Neural cell (in vitro differentiated cells): ENCODE data around the gene SETBP1. TPM values are rescaled to one million over a fixed set of nuclear protein-coding genes. Genes with fewer than 3 reads are reported as not detected.

Experiments used
- H2AFZ ChIP-seq: fragments of 200-600, 300-800 bp; sonication (generic), shearing (Covaris generic); 2 replicates; pipeline ENCODE4 v1.6.0; 2014; ENCODE audit warnings: low read depth, mild to moderate bottlenecking, antibody characterized with exemption, low read length, moderate library complexity
- H3F3A ChIP-seq: fragments of 200-600 bp; shearing (Covaris generic); 2 replicates; pipeline ENCODE4 v1.6.1; 2016; ENCODE audit warnings: mild to moderate bottlenecking, moderate library complexity, mixed read lengths, antibody characterized with exemption, low read length; ENCODE audit not compliant: insufficient read depth, poor library complexity, severe bottlenecking
- H3K27ac ChIP-seq: fragments of 200-600, 300-800 bp; sonication (generic), shearing (Covaris generic); 2 replicates; pipeline ENCODE4 v1.5.1; 2014; ENCODE audit warnings: mild to moderate bottlenecking, low read length, moderate library complexity
- H3K27me3 ChIP-seq: fragments of 300-800, 200-600 bp; sonication (generic), shearing (Covaris generic); 2 replicates; pipeline ENCODE4 v1.6.0; 2014; ENCODE audit warnings: mild to moderate bottlenecking, low read depth, low read length, moderate library complexity; ENCODE audit not compliant: insufficient read depth
- H3K36me3 ChIP-seq: fragments of 300-800, 200-600 bp; sonication (generic), shearing (Covaris generic); 2 replicates; pipeline ENCODE4 v1.5.1; 2014; ENCODE audit warnings: mild to moderate bottlenecking, antibody characterized with exemption, low read length, moderate library complexity; ENCODE audit not compliant: insufficient read depth
- H3K4me2 ChIP-seq: fragments of 300-800, 200-600 bp; sonication (generic), shearing (Covaris generic); 2 replicates; pipeline ENCODE4 v1.6.0; 2014; ENCODE audit warnings: mild to moderate bottlenecking, low read length
- H3K4me3 ChIP-seq: fragments of 300-800, 200-600 bp; sonication (generic), shearing (Covaris generic); 2 replicates; pipeline ENCODE4 v1.5.1; 2014; ENCODE audit warnings: mild to moderate bottlenecking, low read length, moderate library complexity
- H3K79me2 ChIP-seq: fragments of 200-600 bp; shearing (Covaris generic); replicated peaks from 2 replicates; pipeline ENCODE4 v1.6.0; 2014; ENCODE audit warnings: mild to moderate bottlenecking, low read length, moderate library complexity; ENCODE audit not compliant: insufficient read depth
- H3K9ac ChIP-seq: fragments of 300-800, 200-600 bp; sonication (generic), shearing (Covaris generic); 2 replicates; pipeline ENCODE4 v1.6.1; 2016; ENCODE audit warnings: mild to moderate bottlenecking, low read length, mixed read lengths
- H3K9me2 ChIP-seq: fragments of 200-600 bp; shearing (Covaris generic); 2 replicates; pipeline ENCODE4 v1.6.1; 2016; ENCODE audit warnings: mild to moderate bottlenecking, low read length, mixed read lengths; ENCODE audit not compliant: insufficient read depth
- H3K9me3 ChIP-seq: fragments of 200-600, 300-800 bp; sonication (generic), shearing (Covaris generic); 2 replicates; pipeline ENCODE4 v1.6.1; 2016; ENCODE audit warnings: mild to moderate bottlenecking, mixed run types, low read length, moderate library complexity, mixed read lengths
- H4K20me1 ChIP-seq: fragments of 200-600 bp; shearing (Covaris generic); 2 replicates; pipeline ENCODE4 v1.6.1; 2016; ENCODE audit warnings: mild to moderate bottlenecking, mixed run types; ENCODE audit not compliant: insufficient read depth
- EP300 ChIP-seq: fragments of 450-650 bp; conservative IDR thresholded peaks from 2 replicates; pipeline ENCODE4 v1.6.1; 2014; ENCODE audit warnings: antibody characterized with exemption, mild to moderate bottlenecking, moderate library complexity; ENCODE audit not compliant: poor library complexity, severe bottlenecking
- EZH2 ChIP-seq: fragments of 200-600, 300-800 bp; shearing (Covaris generic), sonication (generic); IDR thresholded peaks from 2 replicates; pipeline ENCODE4 v1.6.1; 2014; ENCODE audit warnings: antibody characterized with exemption, low read length, borderline replicate concordance, mild to moderate bottlenecking; ENCODE audit not compliant: insufficient read depth, poor library complexity, severe bottlenecking
- MXI1 ChIP-seq: fragments of 450-650 bp; conservative IDR thresholded peaks from 2 replicates; pipeline ENCODE4 v1.6.1; 2014; ENCODE audit warnings: antibody characterized with exemption, mild to moderate bottlenecking; ENCODE audit not compliant: poor library complexity, severe bottlenecking
- POLR2AphosphoS5 ChIP-seq: IDR thresholded peaks from 2 replicates; pipeline ENCODE4 v1.6.1; 2012
- RAD21 ChIP-seq: fragments of 450-650 bp; conservative IDR thresholded peaks from 2 replicates; pipeline ENCODE4 v1.6.1; 2014; ENCODE audit warnings: antibody characterized with exemption, mild to moderate bottlenecking, moderate library complexity
- REST ChIP-seq: IDR thresholded peaks from 2 replicates; pipeline ENCODE4 v1.6.1; 2012; ENCODE audit warnings: borderline replicate concordance
- SMC3 ChIP-seq: fragments of 450-650 bp; conservative IDR thresholded peaks from 2 replicates; pipeline ENCODE4 v1.6.1; 2014; ENCODE audit warnings: antibody characterized with exemption, mild to moderate bottlenecking, moderate library complexity; ENCODE audit not compliant: poor library complexity
- TAF1 ChIP-seq: IDR thresholded peaks from 2 replicates; pipeline ENCODE4 v1.6.1; 2012; ENCODE audit warnings: low read depth
- polyA plus RNA-seq: library from polyadenylated mRNA; depleted of rRNA; stranded (reverse); fragments of >200 nt; gene quantifications from 2 replicates; pipeline ENCODE4 v1.2.3, GENCODE V29; 2014
- TF ChIP-seq, protein P1 (sequence below): fragments of 450-650 bp; IDR thresholded peaks from 2 replicates; pipeline ENCODE4 v1.5.1; 2014; ENCODE audit warnings: antibody characterized with exemption, mild to moderate bottlenecking, moderate library complexity; ENCODE audit not compliant: poor library complexity, severe bottlenecking

SETBP1 gene
- polyA plus RNA-seq, 1 donor from 2014 or later, result 13.7 TPM

DNA sequence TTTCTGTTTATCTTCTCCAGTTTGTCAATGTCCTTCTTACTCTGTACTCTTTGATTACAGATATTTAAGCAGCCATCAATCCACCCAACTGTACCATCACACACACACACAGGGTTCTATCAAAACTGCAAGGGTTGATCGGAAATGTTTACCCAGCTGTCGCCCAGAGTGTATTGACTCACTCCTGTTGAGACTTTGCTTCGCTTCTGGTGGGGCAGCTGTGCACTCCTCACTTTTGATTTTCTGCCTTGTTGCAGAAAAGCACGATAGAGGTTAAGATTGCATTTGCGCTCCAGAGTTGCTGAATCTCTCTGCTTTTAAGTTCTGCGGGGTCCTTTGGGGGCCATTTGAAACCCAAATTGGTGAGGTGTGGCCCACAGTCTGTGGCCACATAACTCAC is 216.2 kb downstream of the SETBP1 start:
- Histone ChIP-seq H3K9me2 (no peaks in the 10 kb centered on the region), H3K36me3 (no peaks in the 10 kb centered on the region), H3K4me3 (no peak overlapping the region), H3K79me2 (peaks cover 23% of the 10 kb centered on the region), H3K27me3 (no peaks in the 10 kb centered on the region), H3K4me2 (no peak overlapping the region), H3K9ac (no peak overlapping the region), H3F3A (no peaks in the 10 kb centered on the region), H3K9me3 (no peaks in the 10 kb centered on the region), H3K27ac (no peak overlapping the region), H2AFZ (no peak overlapping the region), H4K20me1 (no peaks in the 10 kb centered on the region)
- TF ChIP-seq MXI1, result no peak
- TF ChIP-seq EZH2, result no peak
- no peak for TF ChIP-seq REST
- TF ChIP-seq TAF1, result no peak
- TF ChIP-seq, protein P1, sequence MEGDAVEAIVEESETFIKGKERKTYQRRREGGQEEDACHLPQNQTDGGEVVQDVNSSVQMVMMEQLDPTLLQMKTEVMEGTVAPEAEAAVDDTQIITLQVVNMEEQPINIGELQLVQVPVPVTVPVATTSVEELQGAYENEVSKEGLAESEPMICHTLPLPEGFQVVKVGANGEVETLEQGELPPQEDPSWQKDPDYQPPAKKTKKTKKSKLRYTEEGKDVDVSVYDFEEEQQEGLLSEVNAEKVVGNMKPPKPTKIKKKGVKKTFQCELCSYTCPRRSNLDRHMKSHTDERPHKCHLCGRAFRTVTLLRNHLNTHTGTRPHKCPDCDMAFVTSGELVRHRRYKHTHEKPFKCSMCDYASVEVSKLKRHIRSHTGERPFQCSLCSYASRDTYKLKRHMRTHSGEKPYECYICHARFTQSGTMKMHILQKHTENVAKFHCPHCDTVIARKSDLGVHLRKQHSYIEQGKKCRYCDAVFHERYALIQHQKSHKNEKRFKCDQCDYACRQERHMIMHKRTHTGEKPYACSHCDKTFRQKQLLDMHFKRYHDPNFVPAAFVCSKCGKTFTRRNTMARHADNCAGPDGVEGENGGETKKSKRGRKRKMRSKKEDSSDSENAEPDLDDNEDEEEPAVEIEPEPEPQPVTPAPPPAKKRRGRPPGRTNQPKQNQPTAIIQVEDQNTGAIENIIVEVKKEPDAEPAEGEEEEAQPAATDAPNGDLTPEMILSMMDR, result no peak
- TF ChIP-seq SMC3, result no peak
- TF ChIP-seq EP300, result no peak
- no peak for TF ChIP-seq POLR2AphosphoS5
- no peak for TF ChIP-seq RAD21

- Histone ChIP-seq H3K27ac (no peak overlapping the region), H3K4me3 (no peak overlapping the region), H3K9me3 (no peaks in the 10 kb centered on the region), H3K4me2 (no peak overlapping the region), H3K36me3 (no peaks in the 10 kb centered on the region), H4K20me1 (no peaks in the 10 kb centered on the region), H3F3A (no peaks in the 10 kb centered on the region), H2AFZ (no peak overlapping the region), H3K27me3 (no peaks in the 10 kb centered on the region), H3K9me2 (no peaks in the 10 kb centered on the region), H3K79me2 (peaks cover 23% of the 10 kb centered on the region), H3K9ac (no peak overlapping the region)
- TF ChIP-seq REST, result no peak
- no peak for TF ChIP-seq EP300
- TF ChIP-seq EZH2, result no peak
- TF ChIP-seq MXI1, result no peak
- no peak for TF ChIP-seq TAF1
- TF ChIP-seq RAD21, result no peak
- no peak for TF ChIP-seq SMC3
- no peak for TF ChIP-seq POLR2AphosphoS5
- TF ChIP-seq, protein P1, result no peak
These were observed 216.7 kb downstream of the SETBP1 start for GRCh38 chr18:44897411-44897810.
